Measurements from ENCODE around the gene PM20D2.

GRCh38 chr6:89117211-89118108 is 28.4 kb upstream of the PM20D2 start, which contains the start of gene SRSF12:
- no peak for TF ChIP-seq EP300 (IDR thresholded peaks at IDR 0.05)
- no peak for TF ChIP-seq POLR2A (IDR thresholded peaks at IDR 0.05)

All from suprapubic skin (tissue), 2 donors.